ENCODE results near the gene NR3C2.

NR3C2 gene

GRCh38 chr4:148302416-148302815, 139.8 kb downstream of the NR3C2 start:
- DNase-seq, result no peak

- DNase-seq, result no peak
Observed at GRCh38 chr4:148300877-148301276, 141.3 kb downstream of the NR3C2 start.

GRCh38 chr4:148299337-148299736, 142.9 kb downstream of the NR3C2 start:
- DNase-seq, result no peak

GRCh38 chr4:148296498-148296897, 145.7 kb downstream of the NR3C2 start:
- DNase-seq, result no peak

GRCh38 chr4:148295642-148296041, 146.6 kb downstream of the NR3C2 start:
- DNase-seq, result no peak

GRCh38 chr4:148293571-148293970, 148.6 kb downstream of the NR3C2 start:
- DNase-seq, result no peak

- DNase-seq, result no peak
Observed at GRCh38 chr4:148292686-148293085, 149.5 kb downstream of the NR3C2 start.

- no peak for DNase-seq
Observed at GRCh38 chr4:148289740-148290139, 152.5 kb downstream of the NR3C2 start.

- no peak for DNase-seq
Observed at GRCh38 chr4:148288448-148288847, 153.8 kb downstream of the NR3C2 start.

GRCh38 chr4:148287111-148287510, 155.1 kb downstream of the NR3C2 start:
- no peak for DNase-seq

GRCh38 chr4:148286012-148286411, 156.2 kb downstream of the NR3C2 start:
- DNase-seq, result no peak

- no peak for DNase-seq
Observed at GRCh38 chr4:148283665-148284064, 158.5 kb downstream of the NR3C2 start.

GRCh38 chr4:148278310-148278709, 163.9 kb downstream of the NR3C2 start:
- no peak for DNase-seq

GRCh38 chr4:148275266-148275665, 166.9 kb downstream of the NR3C2 start:
- no peak for DNase-seq

- DNase-seq, result no peak
Observed at GRCh38 chr4:148273501-148273986, 168.7 kb downstream of the NR3C2 start.

- DNase-seq, result no peak
Observed at GRCh38 chr4:148271166-148271565, 171.0 kb downstream of the NR3C2 start.

- DNase-seq, result no peak
Observed at GRCh38 chr4:148270630-148271029, 171.6 kb downstream of the NR3C2 start.

- DNase-seq, result no peak
Observed at GRCh38 chr4:148268835-148269234, 173.4 kb downstream of the NR3C2 start.

- no peak for DNase-seq
Observed at GRCh38 chr4:148266921-148267320, 175.3 kb downstream of the NR3C2 start.

GRCh38 chr4:148266240-148266639, 176.0 kb downstream of the NR3C2 start:
- no peak for DNase-seq

GRCh38 chr4:148265627-148266026, 176.6 kb downstream of the NR3C2 start:
- no peak for DNase-seq

- no peak for DNase-seq
Observed at GRCh38 chr4:148263802-148264201, 178.4 kb downstream of the NR3C2 start.

GRCh38 chr4:148263127-148263526, 179.1 kb downstream of the NR3C2 start:
- DNase-seq, result no peak

- no peak for DNase-seq
Observed at GRCh38 chr4:148261848-148262247, 180.4 kb downstream of the NR3C2 start.

- DNase-seq, result no peak
Observed at GRCh38 chr4:148259841-148260240, 182.4 kb downstream of the NR3C2 start.

GRCh38 chr4:148258535-148258934, 183.7 kb downstream of the NR3C2 start:
- no peak for DNase-seq

Measured in AML-193 (cell line).